ENCODE data around the gene VSTM4. TPM values are rescaled to one million over a fixed set of nuclear protein-coding genes. Genes with fewer than 3 reads are reported as not detected.

The VSTM4 gene
- total RNA-seq, 1 experiment from 2014 or later: not detected

DNA sequence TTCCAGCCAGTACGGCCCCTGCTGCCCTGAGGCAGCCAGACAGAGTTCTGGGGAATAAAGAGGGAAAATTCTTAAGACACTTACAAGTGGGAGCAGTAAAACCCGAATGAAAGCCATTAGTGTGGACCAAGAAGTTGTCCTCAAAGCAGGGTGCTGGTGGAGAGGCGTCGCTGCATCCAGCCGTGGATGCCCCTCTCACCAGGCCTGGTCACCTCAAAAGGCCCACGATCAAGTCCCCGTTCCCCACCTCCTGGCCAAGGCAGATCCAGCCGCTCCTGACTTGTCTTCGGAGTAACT is 656 bp downstream of the VSTM4 start:
- peaks cover 1% of the 10 kb centered on the region for H3K27me3 ChIP-seq (replicated peaks; ENCODE audit: control insufficient read depth, insufficient read depth, low read length)
- H3K9me3 Mint-ChIP-seq (ENCODE audit: unreplicated experiment): no peaks in the 10 kb centered on the region
- no peak overlapping the region for H3K27ac Mint-ChIP-seq (ENCODE audit: unreplicated experiment)
- BruUV-seq (replicated peaks): no TSS peak
- H3K36me3 Mint-ChIP-seq (ENCODE audit: insufficient read depth, unreplicated experiment): no peaks in the 10 kb centered on the region
- H3K27me3 Mint-ChIP-seq (ENCODE audit: insufficient read depth, unreplicated experiment): no peaks in the 10 kb centered on the region
- ChIA-PET CTCF (no interaction called here), POLR2A (no interaction called here)
- H3K36me3 ChIP-seq (ENCODE audit: control insufficient read depth, insufficient read depth, low read length): no peaks in the 10 kb centered on the region
- H3K4me3 Mint-ChIP-seq (ENCODE audit: unreplicated experiment): no peak overlapping the region
- no peak overlapping the region for H3K4me3 ChIP-seq (ENCODE audit: low read depth, low read length)
- no peaks in the 10 kb centered on the region for H3K4me1 ChIP-seq
- intact Hi-C loops (cut with micrococcal nuclease; ENCODE audit: unreplicated experiment): no loop called here
- DNase-seq: no peak
- no peaks in the 10 kb centered on the region for H3K9me3 ChIP-seq
- no peaks in the 10 kb centered on the region for H3K4me1 Mint-ChIP-seq (ENCODE audit: low read depth, unreplicated experiment)
- TF ChIP-seq, protein P1, sequence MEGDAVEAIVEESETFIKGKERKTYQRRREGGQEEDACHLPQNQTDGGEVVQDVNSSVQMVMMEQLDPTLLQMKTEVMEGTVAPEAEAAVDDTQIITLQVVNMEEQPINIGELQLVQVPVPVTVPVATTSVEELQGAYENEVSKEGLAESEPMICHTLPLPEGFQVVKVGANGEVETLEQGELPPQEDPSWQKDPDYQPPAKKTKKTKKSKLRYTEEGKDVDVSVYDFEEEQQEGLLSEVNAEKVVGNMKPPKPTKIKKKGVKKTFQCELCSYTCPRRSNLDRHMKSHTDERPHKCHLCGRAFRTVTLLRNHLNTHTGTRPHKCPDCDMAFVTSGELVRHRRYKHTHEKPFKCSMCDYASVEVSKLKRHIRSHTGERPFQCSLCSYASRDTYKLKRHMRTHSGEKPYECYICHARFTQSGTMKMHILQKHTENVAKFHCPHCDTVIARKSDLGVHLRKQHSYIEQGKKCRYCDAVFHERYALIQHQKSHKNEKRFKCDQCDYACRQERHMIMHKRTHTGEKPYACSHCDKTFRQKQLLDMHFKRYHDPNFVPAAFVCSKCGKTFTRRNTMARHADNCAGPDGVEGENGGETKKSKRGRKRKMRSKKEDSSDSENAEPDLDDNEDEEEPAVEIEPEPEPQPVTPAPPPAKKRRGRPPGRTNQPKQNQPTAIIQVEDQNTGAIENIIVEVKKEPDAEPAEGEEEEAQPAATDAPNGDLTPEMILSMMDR (IDR thresholded peaks at IDR 0.05; ENCODE audit: insufficient read depth in 1 of 2, low read depth in 1 of 2, low read length in 1 of 2, severe bottlenecking in 1 of 2, unreplicated experiment in 1 of 2): no peak

DNA sequence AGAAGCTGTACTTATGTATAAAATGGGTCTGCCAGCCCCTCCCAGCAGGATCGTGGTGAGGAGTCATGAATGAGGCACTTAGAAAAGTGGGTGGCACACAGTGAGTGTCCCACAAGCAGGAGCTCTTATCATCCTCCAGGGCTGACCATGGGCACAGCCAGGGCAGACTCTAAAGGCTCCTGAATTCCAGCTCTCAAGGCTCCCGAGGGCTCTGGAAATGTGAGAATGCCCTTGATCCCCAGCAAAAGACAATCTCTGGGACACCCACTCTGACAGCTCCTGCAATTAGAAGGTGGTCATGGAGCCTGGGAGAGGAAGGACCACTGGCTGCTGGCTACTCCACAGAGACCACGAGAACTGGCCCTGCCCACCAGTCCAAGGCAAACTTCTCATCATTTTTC is 1.6 kb downstream of the VSTM4 start:
- Histone ChIP-seq H3K27me3 (replicated peaks; ENCODE audit: control insufficient read depth, insufficient read depth, low read length) (peaks cover 1% of the 10 kb centered on the region), H3K36me3 (ENCODE audit: control insufficient read depth, insufficient read depth, low read length) (no peaks in the 10 kb centered on the region), H3K9me3 (no peaks in the 10 kb centered on the region), H3K4me3 (ENCODE audit: low read depth, low read length) (no peak overlapping the region), H3K4me1 (no peaks in the 10 kb centered on the region)
- ChIA-PET CTCF (no interaction called here), POLR2A (no interaction called here)
- no peak overlapping the region for H3K4me3 Mint-ChIP-seq (ENCODE audit: unreplicated experiment)
- BruUV-seq (replicated peaks): no TSS peak
- TF ChIP-seq, protein P1 (IDR thresholded peaks at IDR 0.05; ENCODE audit: insufficient read depth in 1 of 2, low read depth in 1 of 2, low read length in 1 of 2, severe bottlenecking in 1 of 2, unreplicated experiment in 1 of 2): no peak
- no peaks in the 10 kb centered on the region for H3K4me1 Mint-ChIP-seq (ENCODE audit: low read depth, unreplicated experiment)
- H3K36me3 Mint-ChIP-seq (ENCODE audit: insufficient read depth, unreplicated experiment): no peaks in the 10 kb centered on the region
- no peak overlapping the region for H3K27ac Mint-ChIP-seq (ENCODE audit: unreplicated experiment)
- no peaks in the 10 kb centered on the region for H3K9me3 Mint-ChIP-seq (ENCODE audit: unreplicated experiment)
- no peaks in the 10 kb centered on the region for H3K27me3 Mint-ChIP-seq (ENCODE audit: insufficient read depth, unreplicated experiment)
- intact Hi-C loops (cut with micrococcal nuclease; ENCODE audit: unreplicated experiment): no loop called here
- DNase-seq: no peak

DNA sequence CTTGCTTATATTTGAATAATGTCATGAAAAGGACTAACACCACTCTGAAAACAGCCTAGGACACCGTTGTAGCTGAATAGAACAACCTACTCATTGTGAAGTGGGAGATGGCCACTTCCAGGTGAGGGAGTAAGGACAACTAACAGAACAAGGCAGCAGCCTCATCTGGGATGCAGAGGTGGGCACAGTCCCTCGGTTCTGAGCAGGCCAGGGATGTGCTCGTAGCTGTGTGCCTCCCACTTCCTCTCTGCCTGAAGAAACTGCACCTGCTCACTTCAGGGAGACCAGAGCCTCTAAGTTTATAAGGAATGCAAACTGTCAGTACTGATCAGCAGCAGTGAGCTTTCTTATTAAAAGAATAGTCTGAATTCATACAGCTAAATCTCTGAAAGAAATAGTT is 2.5 kb downstream of the VSTM4 start:
- Mint-ChIP-seq H3K4me3 (ENCODE audit: unreplicated experiment) (no peak overlapping the region), H3K27ac (ENCODE audit: unreplicated experiment) (no peak overlapping the region), H3K4me1 (ENCODE audit: low read depth, unreplicated experiment) (no peaks in the 10 kb centered on the region), H3K9me3 (ENCODE audit: unreplicated experiment) (no peaks in the 10 kb centered on the region), H3K36me3 (ENCODE audit: insufficient read depth, unreplicated experiment) (no peaks in the 10 kb centered on the region), H3K27me3 (ENCODE audit: insufficient read depth, unreplicated experiment) (no peaks in the 10 kb centered on the region)
- Histone ChIP-seq H3K4me1 (no peaks in the 10 kb centered on the region), H3K9me3 (no peaks in the 10 kb centered on the region), H3K4me3 (ENCODE audit: low read depth, low read length) (no peak overlapping the region), H3K27me3 (replicated peaks; ENCODE audit: control insufficient read depth, insufficient read depth, low read length) (peaks cover 1% of the 10 kb centered on the region), H3K36me3 (ENCODE audit: control insufficient read depth, insufficient read depth, low read length) (no peaks in the 10 kb centered on the region)
- TF ChIP-seq, protein P1 (IDR thresholded peaks at IDR 0.05; ENCODE audit: insufficient read depth in 1 of 2, low read depth in 1 of 2, low read length in 1 of 2, severe bottlenecking in 1 of 2, unreplicated experiment in 1 of 2): no peak
- no TSS peak for BruUV-seq (replicated peaks)
- ChIA-PET CTCF (no interaction called here), POLR2A (no interaction called here)
- intact Hi-C loops (cut with micrococcal nuclease; ENCODE audit: unreplicated experiment): no loop called here
- no peak for DNase-seq
